Gastrocnemius medialis (tissue), 4 donors: ENCODE results near the gene ZNF750. TPM values are rescaled to one million over a fixed set of nuclear protein-coding genes. Genes with fewer than 3 reads are reported as not detected.
A peak's percentile ranks its signal among the peaks of the same experiment; 100 is the strongest.

Source experiments
- ATAC-seq, 2 donors: fragments of 150-250 bp; one replicate each; pipeline ENCODE4 v1.9.1; 2016
- DNase-seq, 2 donors: peaks; one replicate each; pipeline ENCODE4 v3.0.0-alpha.2; 2019
- H3K27ac ChIP-seq, 4 donors: fragments of 200-600 bp; sonication (generic); 1 replicate in 1 of 4; 2 replicates in 3 of 4; pipeline ENCODE4 v1.5.1; 2016 to 2018; ENCODE audit warnings: mild to moderate bottlenecking in 2 of 4, moderate library complexity in 1 of 4
- H3K27me3 ChIP-seq, 3 donors: fragments of 200-600 bp; sonication (generic) in 2 of 3; 1 replicate in 1 of 3; 2 replicates in 2 of 3; pipeline versions ENCODE4 v1.5.1 to v1.6.0; 2016 to 2019; ENCODE audit warnings: mild to moderate bottlenecking in 1 of 3, moderate library complexity in 1 of 3
- H3K36me3 ChIP-seq, 2 donors: fragments of 200-600 bp; sonication (generic) in 1 of 2; one replicate each; pipeline ENCODE4 v1.5.1; 2017 to 2018
- H3K4me1 ChIP-seq, 2 donors: fragments of 200-600 bp; sonication (generic) in 1 of 2; one replicate each; pipeline ENCODE4 v1.5.1; 2016 to 2017; ENCODE audit warnings: mild to moderate bottlenecking in 2 of 2
- H3K4me3 ChIP-seq, 4 donors: fragments of 200-600 bp; sonication (generic) in 3 of 4; 1 replicate in 1 of 4; 2 replicates in 3 of 4; pipeline ENCODE4 v1.5.1; 2016 to 2019; ENCODE audit warnings: mild to moderate bottlenecking in 2 of 4
- H3K9me3 ChIP-seq, 3 donors: fragments of 200-600 bp; sonication (generic) in 2 of 3; 1 replicate in 1 of 3; 2 replicates in 2 of 3; pipeline ENCODE4 v1.5.1; 2016 to 2019
- CTCF ChIP-seq, 5 experiments: fragments of 450-650 bp in 3 of 5; fragments of 200-600 bp in 2 of 5; sonication (generic) in 2 of 5; IDR thresholded peaks in 4 of 5; conservative IDR thresholded peaks in 1 of 5; 1 replicate in 4 of 5; 2 replicates in 1 of 5; pipeline ENCODE4 v1.5.1; 2016 to 2019; ENCODE audit warnings: antibody characterized with exemption in 5 of 5, mild to moderate bottlenecking in 3 of 5, moderate library complexity in 3 of 5
- POLR2A ChIP-seq, 2 donors: fragments of 450-650 bp; IDR thresholded peaks; one replicate each; pipeline ENCODE4 v1.6.1; 2017; ENCODE audit warnings: antibody characterized with exemption in 2 of 2, mild to moderate bottlenecking in 2 of 2, moderate library complexity in 2 of 2
- in situ Hi-C, 4 donors: fragments of 200-750 bp; cut with MboI; loops; one replicate each; pipeline versions ENCODE4 v1.15.0 to v1.8.0; 2017; ENCODE audit warnings: low sequenced_read_pairs in 4 of 4
- intact Hi-C: fragments of 100-400 bp; cut with DNase I; formaldehyde crosslinking; loops from one replicate; pipeline ENCODE4 v1.15.1; 2023; ENCODE audit warnings: low total_unique reads
- total RNA-seq, 4 donors: library from RNA; depleted of rRNA; stranded (reverse); fragments of >200 nt; gene quantifications; one replicate each; pipeline versions ENCODE4 v1.1.0 to v1.2.3, GENCODE V29; 2016

ZNF750 gene
- total RNA-seq, 4 donors from 2014 or later: 2.5 to 17.8 (median 11.7) TPM

- Histone ChIP-seq H3K27me3 (no peaks in the 10 kb centered on the region), H3K4me3 (no peak overlapping the region), H3K9me3 (no peaks in the 10 kb centered on the region), H3K27ac (peak overlapping the region in 2 of 4 donors; percentile 85 to 87), H3K4me1 (peaks cover 27 to 31% of the 10 kb centered on the region in 2 donors), H3K36me3 (peaks cover 0 to 7% of the 10 kb centered on the region in 2 donors)
- in situ Hi-C loops (loop anchor here (5.0 to 10.0 kb wide), 2 partner anchors 131 to 134 kb away; no protein-coding TSS in a partner anchor), intact Hi-C loops (loop anchor here (2.0 to 10.0 kb wide), 2 partner anchors 179 to 271 kb away; no protein-coding TSS in a partner anchor)
- ATAC-seq (no peak), DNase-seq (no peak)
- no peak for TF ChIP-seq POLR2A (IDR thresholded peaks at IDR 0.05)
- no peak for TF ChIP-seq CTCF (IDR thresholded peaks at IDR 0.05 in 4 of 5, conservative IDR thresholded peaks at IDR 0.05 in 1 of 5)
Measured at GRCh38 chr17:82783498-82783897, 56.3 kb downstream of the ZNF750 start.

GRCh38 chr17:82782657-82783207 lies 57.1 kb downstream of the ZNF750 start:
- Histone ChIP-seq H3K27ac (peak overlapping the region; percentile 81 to 87 (median 84)), H3K36me3 (peaks cover 0 to 7% of the 10 kb centered on the region in 2 donors)

GRCh38 chr17:82781894-82782274 lies 57.9 kb downstream of the ZNF750 start:
- Histone ChIP-seq H3K4me1 (peaks cover 16 to 19% of the 10 kb centered on the region in 2 donors), H3K27ac (peak overlapping the region; percentile 81 to 87 (median 84)), H3K9me3 (no peaks in the 10 kb centered on the region), H3K4me3 (peak overlapping the region in 2 of 4 donors; percentile 7 to 20), H3K27me3 (no peaks in the 10 kb centered on the region), H3K36me3 (peaks cover 0 to 7% of the 10 kb centered on the region in 2 donors)
- intact Hi-C loops (loop anchor here (1.0 to 10.0 kb wide), 3 partner anchors 131 to 273 kb away; no protein-coding TSS in a partner anchor), in situ Hi-C loops (loop anchor here (5.0 to 10.0 kb wide), 2 partner anchors 133 to 135 kb away; no protein-coding TSS in a partner anchor)
- ATAC-seq (peak; percentile 94 to 97), DNase-seq (peak; percentile 61 to 86)
- TF ChIP-seq POLR2A (IDR thresholded peaks at IDR 0.05) (peak in 1 of 2 donors; percentile 41), CTCF (IDR thresholded peaks at IDR 0.05 in 4 of 5, conservative IDR thresholded peaks at IDR 0.05 in 1 of 5) (peak; percentile 94 to 99 (median 98))

More at GRCh38 chr17:82782657-82783207, 57.1 kb downstream of the ZNF750 start:
- Histone ChIP-seq H3K4me1 (peaks cover 20 to 24% of the 10 kb centered on the region in 2 donors), H3K4me3 (peak overlapping the region in 2 of 4 donors; percentile 7 to 20), H3K9me3 (no peaks in the 10 kb centered on the region), H3K27me3 (no peaks in the 10 kb centered on the region)
- in situ Hi-C loops (loop anchor here (5.0 to 10.0 kb wide), 2 partner anchors 132 to 135 kb away; no protein-coding TSS in a partner anchor), intact Hi-C loops (loop anchor here (1.0 to 10.0 kb wide), 3 partner anchors 131 to 272 kb away; no protein-coding TSS in a partner anchor)
- no peak for ATAC-seq
- TF ChIP-seq POLR2A (IDR thresholded peaks at IDR 0.05): no peak
- DNase-seq: no peak

- Histone ChIP-seq H3K36me3 (peaks cover 0 to 7% of the 10 kb centered on the region in 2 donors), H3K27ac (peak overlapping the region in 2 of 4 donors; percentile 85 to 87), H3K9me3 (no peaks in the 10 kb centered on the region), H3K4me3 (no peak overlapping the region), H3K27me3 (no peaks in the 10 kb centered on the region), H3K4me1 (peaks cover 12% of the 10 kb centered on the region in 2 donors)
- DNase-seq (no peak), ATAC-seq (peak in 1 of 2 donors; percentile 3)
- intact Hi-C loops: loop anchor here (10.0 kb wide), 1 partner anchor 274 kb away; no protein-coding TSS in a partner anchor
- TF ChIP-seq POLR2A (IDR thresholded peaks at IDR 0.05) (no peak), CTCF (IDR thresholded peaks at IDR 0.05 in 4 of 5, conservative IDR thresholded peaks at IDR 0.05 in 1 of 5) (no peak)
- in situ Hi-C loops: loop anchor here (5.0 to 10.0 kb wide), 2 partner anchors 134 to 136 kb away; no protein-coding TSS in a partner anchor
Measured at GRCh38 chr17:82780971-82781893, 58.6 kb downstream of the ZNF750 start.
